Measurements from ENCODE around the gene PPP1R15A. TPM values are rescaled to one million over a fixed set of nuclear protein-coding genes. Genes with fewer than 3 reads are reported as not detected.
"Not testable (repeated sequence)": the region's sequence is repeated elsewhere in the genome, so short reads cannot be mapped to it uniquely, and the experiment has no call there.

Gene PPP1R15A
- 44.3 and 49.4 TPM in 2 replicates for total RNA-seq (2014; rRNA removed; shearing (Covaris generic))
- polyA plus RNA-seq (2015; cell fraction: cytosol; rRNA removed): 43.5 and 50.9 TPM in 2 replicates
- polyA plus RNA-seq (2015; cell fraction: nucleus; rRNA removed): 64.1 and 68.3 TPM in 2 replicates

DNA sequence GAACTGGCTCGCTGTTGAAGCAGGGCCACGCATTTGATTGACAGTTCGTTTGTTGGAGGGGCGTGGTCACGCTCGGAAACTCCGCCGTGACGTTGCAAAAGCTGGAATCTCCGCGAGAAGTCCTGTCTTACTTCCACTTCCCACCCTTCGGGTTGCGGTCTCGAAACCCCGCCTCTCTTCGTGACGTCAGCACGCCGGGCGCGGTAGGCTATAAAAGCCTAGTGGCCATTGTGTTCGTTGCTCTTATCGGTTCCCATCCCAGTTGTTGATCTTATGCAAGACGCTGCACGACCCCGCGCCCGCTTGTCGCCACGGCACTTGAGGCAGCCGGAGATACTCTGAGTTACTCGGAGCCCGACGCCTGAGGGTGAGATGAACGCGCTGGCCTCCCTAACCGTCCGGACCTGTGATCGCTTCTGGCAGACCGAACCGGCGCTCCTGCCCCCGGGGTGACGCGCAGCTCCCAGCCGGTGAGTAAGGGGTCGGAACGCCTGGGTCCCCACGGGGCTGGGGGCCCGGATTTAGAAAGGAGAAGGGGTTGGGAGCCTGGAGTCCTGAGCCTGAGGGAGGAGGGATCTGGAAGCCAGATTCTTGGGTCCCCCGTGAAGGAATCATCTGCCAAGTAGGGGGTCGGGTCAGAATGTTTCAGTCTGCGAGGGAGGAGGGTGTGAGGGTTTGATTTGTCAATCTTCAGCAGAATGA is at the start of gene PPP1R15A:
PPP1R15A (plus strand) TSS at position 240 of the 702 bp plus-strand sequence. CDS start 813 bp downstream, outside the sequence.
- DNase-seq (ENCODE audit: low read depth): peak; percentile 97

DNA sequence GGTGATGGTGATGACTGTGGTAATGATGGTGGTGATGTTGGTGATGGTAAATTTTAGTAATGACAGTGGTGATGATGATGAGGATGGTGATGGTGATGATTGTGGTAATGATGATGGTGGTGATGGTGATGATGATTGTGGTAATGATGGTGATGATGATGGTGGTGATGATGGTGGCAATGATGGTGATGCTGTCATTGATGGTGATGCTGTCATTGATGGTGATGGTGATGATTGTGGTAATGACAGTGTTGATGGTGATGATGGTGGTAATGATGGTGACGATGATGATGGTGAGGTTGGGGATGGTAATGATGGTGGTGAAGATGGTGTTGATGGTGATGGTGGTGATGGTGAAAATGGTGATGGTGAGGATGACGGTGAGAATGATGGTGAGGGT is 49.7 kb upstream of the PPP1R15A start:
- DNase-seq (ENCODE audit: low read depth): no peak

DNA sequence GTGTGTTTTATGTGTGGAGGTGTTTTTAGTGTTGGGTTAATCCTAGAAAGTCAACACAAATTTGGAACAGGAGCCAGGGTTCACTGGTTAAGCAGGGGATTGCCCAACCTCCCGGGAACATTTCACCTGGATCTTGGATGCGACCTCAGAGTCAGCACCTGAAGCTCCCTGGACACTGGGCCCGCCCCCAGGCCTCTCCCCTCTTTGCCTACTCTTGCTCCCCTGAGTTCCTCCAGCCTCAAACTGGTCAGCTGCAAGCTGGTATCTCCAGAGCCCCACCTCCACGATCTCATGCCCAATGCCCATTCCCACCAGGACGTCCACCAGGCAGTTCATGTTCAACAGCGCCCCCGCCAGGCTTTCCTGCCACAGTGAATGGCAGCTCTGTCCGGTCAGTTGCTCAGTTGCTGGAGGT is 45.6 kb upstream of the PPP1R15A start:
- no peak for DNase-seq (ENCODE audit: low read depth)

DNA sequence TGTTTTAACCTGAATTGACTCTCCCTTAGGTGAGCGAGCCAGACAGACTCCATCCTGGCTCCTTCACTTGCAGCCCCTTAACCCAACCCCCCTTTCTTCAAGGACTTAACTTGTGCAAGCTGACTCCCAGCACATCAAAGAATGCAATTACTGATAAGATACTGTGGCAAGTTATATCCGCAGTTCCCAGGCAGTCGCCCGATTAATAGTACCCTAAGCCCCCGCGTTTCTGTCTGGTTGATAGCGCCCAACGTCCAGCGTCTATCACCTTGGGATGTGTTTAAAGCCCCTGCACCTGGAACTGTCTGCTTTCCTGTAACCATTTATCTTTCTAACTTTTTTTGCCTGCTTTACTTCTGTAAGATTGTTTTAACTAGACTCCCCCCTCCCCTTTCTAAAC is 42.1 kb upstream of the PPP1R15A start:
- no peak for DNase-seq (ENCODE audit: low read depth)

DNA sequence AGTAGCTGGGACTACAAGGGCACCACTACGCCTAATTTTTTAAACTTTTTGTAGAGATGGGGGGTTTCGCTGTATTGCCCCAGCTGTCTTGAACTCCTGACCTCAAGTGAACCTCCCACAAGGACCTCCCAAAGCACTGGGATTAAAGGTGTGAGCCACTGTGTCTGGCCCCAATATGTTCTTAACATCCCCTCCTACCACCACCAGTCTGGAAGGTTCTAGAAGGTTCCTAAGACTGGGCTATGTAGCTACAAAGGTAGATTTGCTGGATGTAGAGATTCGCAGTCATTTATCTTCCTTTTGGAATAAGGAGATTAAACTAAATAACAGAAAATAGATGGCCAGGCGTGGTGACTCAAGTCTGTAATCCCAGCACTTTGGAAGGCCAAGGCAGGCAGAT is 41.3 kb upstream of the PPP1R15A start:
- no peak for DNase-seq (ENCODE audit: low read depth)

DNA sequence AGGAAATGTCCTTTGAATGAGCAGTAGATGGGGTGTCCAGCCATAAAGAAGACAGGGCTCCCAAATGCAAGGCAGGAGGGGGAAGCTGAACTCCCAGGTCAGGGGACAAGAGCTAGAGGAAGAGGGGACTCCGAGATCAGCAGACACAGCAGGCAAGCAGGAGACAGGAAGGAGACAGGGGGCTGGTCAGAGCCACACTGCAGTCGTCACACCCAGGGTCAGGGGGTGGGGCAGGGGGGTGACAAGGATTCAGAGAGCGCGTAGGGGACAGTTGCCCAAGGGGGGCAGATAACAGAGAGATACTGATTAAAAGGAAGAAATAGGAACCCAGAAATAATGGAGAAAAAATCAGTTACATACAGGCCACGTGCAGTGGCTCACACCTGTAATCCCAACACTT is 39.2 kb upstream of the PPP1R15A start:
- no peak for DNase-seq (ENCODE audit: low read depth)

DNA sequence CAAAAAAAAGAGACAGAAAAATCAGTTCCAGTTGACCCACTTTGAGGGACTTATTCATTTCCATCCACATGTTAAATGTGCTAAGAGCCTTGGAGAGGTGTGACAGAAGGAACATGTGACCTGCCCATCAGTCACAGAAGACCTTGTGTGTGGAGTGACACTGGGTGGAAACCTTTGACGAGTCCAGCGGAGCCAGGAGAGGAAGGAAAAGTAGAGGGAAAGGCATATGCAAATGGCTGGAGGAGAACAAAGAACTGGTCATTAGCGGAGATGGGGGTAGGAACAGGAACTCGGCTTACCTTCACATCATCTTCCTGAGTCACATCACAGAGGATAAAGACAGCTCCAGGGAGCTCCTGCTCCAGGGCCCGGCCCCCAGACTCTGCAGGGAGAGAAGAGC is 38.2 kb upstream of the PPP1R15A start:
- DNase-seq (ENCODE audit: low read depth): peak; percentile 48

DNA sequence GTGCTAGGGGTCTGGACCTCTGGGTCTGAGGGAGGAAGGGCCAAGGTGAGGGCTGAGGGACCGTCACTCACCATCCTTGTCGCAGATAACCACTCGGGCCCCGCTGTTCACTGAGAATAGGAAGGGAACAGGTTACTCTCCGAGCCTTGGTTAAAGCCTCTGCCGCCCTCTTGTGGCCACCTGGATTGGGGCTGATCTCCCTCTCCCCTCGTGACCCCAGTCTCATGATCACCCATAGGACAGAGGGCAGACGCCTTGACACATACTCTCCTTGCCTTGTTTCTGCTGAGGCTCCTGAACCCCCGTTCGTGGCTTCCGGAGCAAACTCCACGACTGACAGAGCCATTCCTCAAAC is 36.5 kb upstream of the PPP1R15A start:
- DNase-seq (ENCODE audit: low read depth): peak; percentile 88

DNA sequence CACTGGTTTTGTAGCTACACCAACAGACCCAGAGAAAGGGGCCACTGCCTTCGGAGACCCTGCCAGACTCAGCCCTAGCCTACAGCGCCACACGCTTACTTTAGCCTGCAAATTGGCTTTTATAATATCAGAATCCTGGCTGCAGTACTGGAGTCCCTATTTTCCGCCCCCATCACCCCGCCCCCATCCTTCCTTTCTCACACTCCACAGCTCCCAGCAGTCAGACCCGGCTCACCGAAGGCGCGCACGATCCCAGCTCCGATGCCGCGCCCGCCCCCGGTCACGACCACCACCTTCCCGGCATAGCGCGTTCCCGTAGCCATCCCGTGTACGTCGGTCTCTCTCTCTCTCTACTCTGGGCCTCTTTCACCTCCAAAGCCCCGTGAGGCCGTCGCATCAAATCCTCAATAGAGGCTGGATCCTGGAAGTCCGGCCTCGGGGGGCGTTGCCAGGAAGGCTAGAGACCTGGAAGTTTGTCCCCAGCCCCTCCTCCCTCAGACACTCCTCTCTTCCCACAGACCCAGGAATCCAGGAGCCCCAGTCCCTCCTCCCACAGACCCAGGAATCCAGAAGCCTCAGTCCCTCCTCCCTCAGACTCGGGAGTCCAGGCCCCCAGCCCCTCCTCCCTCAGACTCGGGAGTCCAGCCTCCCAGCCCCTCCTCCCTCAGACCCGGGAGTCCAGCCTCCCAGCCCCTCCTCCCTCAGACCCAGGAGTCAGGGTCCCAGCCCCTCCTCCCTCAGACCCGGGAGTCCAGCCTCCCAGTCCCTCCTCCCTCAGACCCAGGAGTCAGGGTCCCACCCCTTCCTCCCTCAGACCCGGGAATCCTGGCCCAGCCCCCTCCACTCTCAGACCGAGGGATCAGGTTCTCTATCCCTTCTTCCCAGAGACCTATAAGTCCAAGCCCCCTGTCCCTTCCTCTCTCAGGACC is 35.9 kb upstream of the PPP1R15A start, which contains the start of gene HSD17B14:
HSD17B14 (minus strand) TSS at position 403 of the 929 bp plus-strand sequence; CDS start at position 323, 80 bp downstream.
- no peak for DNase-seq (ENCODE audit: low read depth)

DNA sequence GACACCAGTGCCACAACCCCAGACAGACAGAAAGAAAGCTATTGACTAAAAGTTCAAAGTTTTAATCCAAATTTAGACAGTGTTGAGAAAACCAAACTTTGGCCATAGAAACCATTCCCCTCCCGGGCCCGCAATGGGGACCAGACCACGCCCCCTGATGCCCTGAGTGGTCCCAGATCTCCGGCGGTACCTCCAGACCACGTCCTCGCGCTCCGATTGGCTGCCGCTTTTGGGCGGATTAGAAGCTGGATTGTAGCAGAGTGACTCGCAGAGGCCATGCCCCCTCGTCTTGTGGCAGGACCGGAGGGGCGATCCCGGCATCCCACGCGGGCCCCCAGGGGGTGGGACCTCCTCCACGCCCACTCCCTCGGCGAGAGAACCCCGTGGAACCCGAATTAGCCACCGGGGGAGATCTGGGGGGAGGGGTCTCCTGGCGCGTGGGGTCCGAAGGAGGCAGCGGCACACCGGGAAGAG is 35.1 kb upstream of the PPP1R15A start:
- DNase-seq (ENCODE audit: low read depth): peak; percentile 46

DNA sequence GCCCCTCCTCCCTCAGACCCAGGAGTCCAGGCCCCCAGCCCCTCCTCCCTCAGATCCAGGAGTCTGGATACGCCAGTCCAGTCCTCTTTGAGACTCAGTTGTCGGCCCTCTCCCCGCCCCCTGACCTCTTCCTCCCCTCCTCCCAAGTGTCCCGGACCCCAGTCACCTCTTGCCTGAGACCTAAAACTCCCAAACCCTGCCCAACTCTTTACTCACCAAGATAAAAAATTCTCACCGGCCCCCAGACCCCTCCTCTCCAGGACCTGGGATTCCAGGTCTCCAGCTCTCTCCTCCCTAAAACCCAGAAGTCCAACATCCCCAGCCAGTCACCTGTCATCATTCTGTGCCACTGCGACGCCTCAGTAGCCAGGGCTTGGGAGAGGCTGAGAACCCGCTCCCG is 34.5 kb upstream of the PPP1R15A start:
- DNase-seq (ENCODE audit: low read depth): no peak

DNA sequence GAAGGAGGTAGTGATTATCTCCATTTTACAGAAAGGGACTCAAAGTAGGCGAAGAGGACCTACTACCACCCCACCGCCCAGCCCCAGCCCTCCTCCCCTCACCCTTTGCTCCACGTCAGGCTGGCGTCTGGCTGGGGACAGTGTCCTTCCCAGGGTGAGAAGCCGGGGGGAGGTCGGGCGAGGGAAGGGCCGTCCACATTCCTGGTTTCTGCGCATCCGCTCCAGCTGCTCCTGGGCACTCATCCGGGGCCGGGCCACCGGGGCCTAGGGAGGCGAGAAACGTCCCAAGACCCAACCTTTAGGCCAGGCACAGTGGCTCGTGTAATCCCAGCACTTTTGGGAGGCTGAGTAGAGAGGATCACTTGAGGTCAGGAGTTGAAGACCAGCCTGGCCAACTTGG is 31.2 kb upstream of the PPP1R15A start:
- no peak for DNase-seq (ENCODE audit: low read depth)

DNA sequence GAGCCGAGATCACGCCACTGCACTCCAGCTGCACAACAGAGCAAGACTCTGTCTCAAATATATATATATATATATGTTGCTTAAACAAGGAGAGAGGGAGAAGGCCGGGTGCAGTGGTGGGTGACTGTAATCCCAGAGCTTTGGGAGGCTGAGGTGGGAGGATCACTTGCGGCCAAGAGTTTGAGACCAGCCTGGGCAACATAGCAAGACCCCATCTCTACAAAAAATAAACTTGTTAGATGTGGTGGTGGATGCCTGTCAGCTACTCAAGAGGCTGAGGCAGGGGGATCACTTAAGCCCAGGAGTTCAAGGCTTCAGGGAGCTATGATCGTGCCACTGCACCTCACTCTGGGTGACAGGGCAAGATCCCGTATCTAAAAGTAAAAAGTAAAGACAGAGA is 30.6 kb upstream of the PPP1R15A start:
- DNase-seq (ENCODE audit: low read depth): no peak

DNA sequence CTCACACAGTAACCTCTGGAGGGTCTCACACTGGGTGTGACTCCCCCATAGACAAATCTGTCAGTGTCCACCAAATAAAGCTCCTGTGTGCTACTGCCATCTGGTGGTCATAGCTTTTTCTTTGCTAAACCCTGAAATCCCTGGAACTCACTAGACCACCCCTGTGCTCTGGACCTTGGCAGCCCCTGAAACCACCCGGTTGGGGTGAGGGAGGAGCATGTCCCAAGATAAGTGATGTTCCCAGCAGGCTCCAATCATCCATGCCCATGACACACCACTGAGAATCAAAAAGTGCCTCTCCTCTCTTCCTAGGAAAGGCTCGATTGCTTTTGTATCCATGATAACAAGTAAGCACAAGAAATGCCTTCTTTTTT is 29.4 kb upstream of the PPP1R15A start:
- DNase-seq (ENCODE audit: low read depth): peak; percentile 48

DNA sequence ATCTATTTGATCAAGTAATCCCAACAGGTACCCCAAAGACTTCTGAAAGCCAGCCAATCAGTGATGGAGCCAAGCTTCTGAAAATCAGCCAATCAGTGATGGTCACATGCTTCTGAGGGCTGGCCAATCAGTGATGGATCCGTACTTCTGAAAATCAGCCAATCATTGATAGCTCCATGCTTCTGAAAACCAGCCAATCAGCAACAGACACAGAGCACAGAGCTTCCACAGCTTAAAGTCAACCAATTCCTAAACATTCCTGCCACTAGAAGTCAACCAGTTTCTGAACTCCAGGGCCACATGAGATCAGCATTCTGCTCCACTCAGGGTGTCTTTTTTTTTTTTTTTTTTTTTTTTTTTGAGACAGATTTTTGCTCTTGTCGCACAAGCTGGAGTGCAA is 27.7 kb upstream of the PPP1R15A start:
- peak; percentile 74 for DNase-seq (ENCODE audit: low read depth)

DNA sequence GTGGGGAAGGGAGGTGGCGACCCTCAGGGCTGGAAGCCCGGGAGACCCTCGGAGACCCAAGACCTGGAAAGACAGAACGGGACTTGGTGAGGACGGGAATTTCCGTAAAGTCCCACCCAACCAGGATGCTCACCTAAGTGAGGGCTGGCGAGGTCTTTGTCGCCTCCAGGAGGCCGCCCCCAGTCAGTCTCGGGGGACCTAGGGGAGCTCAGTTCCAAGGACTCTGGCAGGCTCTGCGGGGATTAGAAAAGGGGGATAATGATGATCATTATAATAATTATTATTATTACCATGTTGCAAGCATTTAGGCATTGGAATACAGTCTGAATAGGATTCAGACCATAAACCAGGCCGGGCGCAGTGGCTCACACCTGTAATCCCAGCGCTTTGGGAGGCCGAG is 26.8 kb upstream of the PPP1R15A start:
- DNase-seq (ENCODE audit: low read depth): no peak

DNA sequence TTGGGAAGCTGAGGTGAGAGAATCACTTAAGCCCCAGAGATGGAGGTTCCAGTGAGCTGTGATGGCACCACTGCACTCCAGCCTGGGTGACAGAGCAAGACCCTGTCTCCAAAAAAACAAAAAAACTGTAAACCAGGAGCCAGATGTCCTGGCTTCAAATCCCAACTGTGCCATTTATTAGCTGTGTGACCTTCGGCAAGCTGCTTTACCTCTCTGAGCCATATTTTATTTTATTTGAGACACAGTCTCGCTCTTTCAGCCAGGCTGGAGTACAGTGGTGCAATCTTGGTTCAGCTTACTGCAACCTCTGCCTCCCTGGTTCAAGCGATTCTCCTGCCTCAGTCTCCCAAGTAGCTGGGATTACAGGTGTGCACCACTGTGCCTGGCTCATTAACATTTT is 25.6 kb upstream of the PPP1R15A start:
- DNase-seq (ENCODE audit: low read depth): not testable (repeated sequence)

DNA sequence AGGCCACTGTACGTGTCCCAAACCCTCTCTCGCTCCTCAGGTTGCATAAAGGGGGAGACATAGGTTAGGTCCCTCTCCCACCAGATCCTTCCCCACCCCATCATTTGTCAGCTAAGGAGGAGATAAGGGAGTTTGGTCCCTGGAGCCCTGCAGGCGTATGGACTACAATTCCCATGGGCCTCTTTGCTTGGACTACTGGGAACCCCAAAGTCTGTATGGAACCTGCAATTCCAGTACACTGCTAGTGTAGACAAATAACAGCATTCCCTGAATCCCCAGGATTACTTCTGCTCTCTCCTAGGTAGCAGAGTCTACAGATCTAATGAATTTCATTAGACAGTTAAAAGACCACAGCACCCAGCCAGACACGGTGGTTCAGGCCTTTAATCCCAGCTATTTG is 19.9 kb upstream of the PPP1R15A start:
- DNase-seq (ENCODE audit: low read depth): no peak

DNA sequence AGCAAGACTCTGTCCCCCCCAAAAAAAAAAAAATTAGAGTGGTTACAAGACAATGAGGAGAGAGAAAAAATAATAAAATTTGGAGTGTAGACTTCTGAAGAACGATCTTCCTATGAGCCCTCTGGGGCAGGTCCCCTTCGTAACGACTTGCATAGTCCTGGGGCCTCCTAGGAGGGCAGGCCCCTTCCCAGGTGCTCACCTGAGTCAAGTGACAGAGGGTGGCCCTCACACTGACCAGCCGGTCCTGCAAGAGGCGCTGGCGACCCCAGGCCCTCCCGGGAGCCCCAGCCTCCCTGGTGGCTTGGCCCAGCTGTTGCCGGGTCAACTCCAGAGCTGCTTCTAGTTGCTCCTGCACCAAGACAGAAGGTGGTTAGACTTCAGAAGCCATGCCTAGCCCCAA is 18.7 kb upstream of the PPP1R15A start:
- no peak for DNase-seq (ENCODE audit: low read depth)

DNA sequence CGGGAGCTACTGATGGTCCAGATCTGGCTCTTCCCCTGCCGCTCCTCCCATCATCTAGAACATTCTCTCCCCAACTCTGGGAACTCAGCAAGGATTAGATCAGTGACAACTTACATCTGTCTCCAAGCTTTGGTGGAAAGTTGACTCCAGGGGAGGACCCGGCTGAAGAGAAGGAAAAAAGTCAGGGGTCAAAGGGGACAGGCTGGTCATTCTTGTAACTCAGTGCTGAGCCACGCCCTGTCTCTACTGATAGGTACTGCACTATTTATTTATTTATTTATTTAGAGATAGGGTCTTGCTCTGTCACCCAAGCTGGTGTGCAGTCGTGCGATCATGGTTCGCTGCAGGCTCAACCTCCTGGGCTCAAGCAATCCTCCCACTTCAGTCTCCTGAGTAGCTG is 18.1 kb upstream of the PPP1R15A start:
- no peak for DNase-seq (ENCODE audit: low read depth)

DNA sequence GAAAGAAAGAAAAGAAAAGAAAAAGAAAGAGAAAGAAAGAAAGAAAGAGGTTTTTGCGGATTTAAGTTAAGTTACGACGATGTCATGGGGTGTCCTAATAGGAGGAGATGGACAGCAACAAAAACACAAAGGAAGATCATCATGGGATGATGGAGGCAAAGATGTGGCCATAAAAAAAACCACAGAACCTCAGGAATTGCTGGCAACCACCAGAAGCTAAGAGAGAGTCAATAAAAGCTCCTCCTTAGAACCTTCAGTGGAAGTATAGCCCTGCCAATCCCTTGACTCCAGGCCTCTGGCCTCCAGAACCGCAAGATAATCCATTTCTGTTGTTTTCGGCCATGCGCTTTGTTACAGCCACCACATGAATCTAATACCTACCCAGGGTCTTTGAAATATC is 15.3 kb upstream of the PPP1R15A start:
- DNase-seq (ENCODE audit: low read depth): no peak
